ENCODE measurements around the gene SORCS3.

SORCS3 gene

DNA sequence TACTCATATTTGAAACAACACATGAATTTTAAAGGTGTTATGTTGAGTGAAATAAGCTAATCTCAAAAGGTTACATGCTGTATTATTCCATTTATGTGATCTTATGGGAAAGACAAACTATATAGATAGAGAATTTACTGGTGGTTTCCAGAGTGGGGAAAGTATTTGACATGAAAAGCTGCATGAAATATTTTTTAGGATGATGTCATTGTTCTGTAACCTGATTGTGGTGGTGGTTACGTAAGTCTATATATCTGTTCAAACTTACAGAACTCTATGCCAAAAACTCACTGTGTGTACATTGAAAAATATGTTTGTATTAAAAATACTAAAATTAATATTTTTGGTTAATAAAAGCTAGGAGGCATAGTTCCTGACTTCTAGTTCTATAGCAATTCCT is 453.0 kb downstream of the SORCS3 start:
- H3K27ac ChIP-seq (ENCODE audit: low read depth, low read length): no peak overlapping the region
- H3K36me3 ChIP-seq (ENCODE audit: control insufficient read depth in 1 of 2, insufficient read depth in 2 of 2, low read length in 2 of 2): no peaks in the 10 kb centered on the region
- no peak overlapping the region for H3K9ac ChIP-seq (ENCODE audit: low read depth in 1 of 2, low read length in 2 of 2)
- no peaks in the 10 kb centered on the region for H3K4me1 ChIP-seq (ENCODE audit: control insufficient read depth in 1 of 2, insufficient read depth in 2 of 2, low read length in 2 of 2)
- H3K4me3 ChIP-seq (ENCODE audit: low read depth in 1 of 2, low read length in 2 of 2): no peak overlapping the region
- no peaks in the 10 kb centered on the region for H3K9me3 ChIP-seq (ENCODE audit: control insufficient read depth in 1 of 2, low read length in 2 of 2)
- H3K27me3 ChIP-seq (ENCODE audit: control insufficient read depth in 1 of 2, insufficient read depth in 2 of 2, low read length in 2 of 2): no peaks in the 10 kb centered on the region

DNA sequence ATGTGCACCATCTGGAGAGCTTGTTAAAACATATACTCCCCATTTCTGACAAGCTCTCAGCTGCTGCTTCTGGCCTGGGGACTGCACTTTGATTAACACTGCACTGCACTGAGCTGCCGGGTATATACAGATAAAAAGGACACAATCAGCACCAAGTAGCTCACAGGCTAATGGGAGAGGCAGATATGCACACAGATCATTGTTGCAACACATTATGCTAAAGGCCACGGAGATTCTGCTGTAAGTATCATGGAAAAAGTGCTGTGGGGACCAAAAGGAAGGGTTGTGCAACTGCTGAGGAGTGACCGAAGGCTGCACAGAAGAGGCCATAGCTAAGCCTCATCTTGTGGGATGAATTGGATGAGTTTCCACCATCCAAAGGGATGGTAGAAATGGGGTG is 455.2 kb downstream of the SORCS3 start:
- Histone ChIP-seq H3K4me3 (ENCODE audit: low read depth in 1 of 2, low read length in 2 of 2) (no peak overlapping the region), H3K27me3 (ENCODE audit: control insufficient read depth in 1 of 2, insufficient read depth in 2 of 2, low read length in 2 of 2) (no peaks in the 10 kb centered on the region), H3K27ac (ENCODE audit: low read depth, low read length) (no peak overlapping the region), H3K9me3 (ENCODE audit: control insufficient read depth in 1 of 2, low read length in 2 of 2) (no peaks in the 10 kb centered on the region), H3K4me1 (ENCODE audit: control insufficient read depth in 1 of 2, insufficient read depth in 2 of 2, low read length in 2 of 2) (no peaks in the 10 kb centered on the region), H3K36me3 (ENCODE audit: control insufficient read depth in 1 of 2, insufficient read depth in 2 of 2, low read length in 2 of 2) (no peaks in the 10 kb centered on the region), H3K9ac (ENCODE audit: low read depth in 1 of 2, low read length in 2 of 2) (no peak overlapping the region)

DNA sequence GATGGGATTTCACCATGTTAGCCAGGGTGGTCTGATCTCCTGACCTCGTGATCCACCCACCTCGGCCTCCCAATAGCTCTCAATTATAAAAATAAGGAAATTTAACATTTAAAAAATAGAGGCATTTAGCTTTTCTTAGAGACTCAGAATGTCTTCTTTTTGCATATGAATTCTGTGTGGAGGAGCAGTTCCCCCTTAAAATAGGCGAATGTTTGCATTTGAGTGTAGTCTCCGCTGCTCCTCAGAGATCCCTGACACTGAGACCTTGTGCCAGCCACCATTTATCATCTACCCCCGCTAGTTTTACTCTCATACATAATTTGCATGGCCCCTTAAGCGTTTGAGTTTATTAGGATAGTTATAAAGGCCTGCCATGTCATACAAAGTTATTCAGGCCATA is 461.9 kb downstream of the SORCS3 start:
- Histone ChIP-seq H3K4me3 (ENCODE audit: low read depth in 1 of 2, low read length in 2 of 2) (no peak overlapping the region), H3K4me1 (ENCODE audit: control insufficient read depth in 1 of 2, insufficient read depth in 2 of 2, low read length in 2 of 2) (no peaks in the 10 kb centered on the region), H3K36me3 (ENCODE audit: control insufficient read depth in 1 of 2, insufficient read depth in 2 of 2, low read length in 2 of 2) (no peaks in the 10 kb centered on the region), H3K27ac (ENCODE audit: low read depth, low read length) (no peak overlapping the region), H3K9me3 (ENCODE audit: control insufficient read depth in 1 of 2, low read length in 2 of 2) (no peaks in the 10 kb centered on the region), H3K9ac (ENCODE audit: low read depth in 1 of 2, low read length in 2 of 2) (no peak overlapping the region), H3K27me3 (ENCODE audit: control insufficient read depth in 1 of 2, insufficient read depth in 2 of 2, low read length in 2 of 2) (no peaks in the 10 kb centered on the region)

DNA sequence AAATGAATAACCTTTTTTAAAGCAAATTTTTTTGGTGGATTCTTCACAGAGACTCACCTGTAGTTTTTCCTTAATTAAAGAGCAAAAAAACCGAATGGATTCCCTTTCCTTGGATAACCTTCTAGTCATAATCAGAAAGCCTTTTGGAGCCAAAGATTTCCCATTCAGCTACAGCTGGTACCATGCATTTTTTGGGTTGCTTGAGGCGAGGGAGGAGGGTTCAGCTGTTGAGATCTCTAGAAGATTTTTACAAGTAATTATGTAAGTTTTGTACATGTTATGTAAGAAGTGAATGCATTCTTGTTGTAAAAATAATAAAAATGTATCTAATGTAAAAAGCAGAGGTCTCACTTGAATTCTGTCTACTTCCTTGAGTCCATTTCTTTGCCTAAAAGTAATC is 463.2 kb downstream of the SORCS3 start:
- Histone ChIP-seq H3K36me3 (ENCODE audit: control insufficient read depth in 1 of 2, insufficient read depth in 2 of 2, low read length in 2 of 2) (no peaks in the 10 kb centered on the region), H3K4me1 (ENCODE audit: control insufficient read depth in 1 of 2, insufficient read depth in 2 of 2, low read length in 2 of 2) (no peaks in the 10 kb centered on the region), H3K9ac (ENCODE audit: low read depth in 1 of 2, low read length in 2 of 2) (no peak overlapping the region), H3K9me3 (ENCODE audit: control insufficient read depth in 1 of 2, low read length in 2 of 2) (no peaks in the 10 kb centered on the region), H3K4me3 (ENCODE audit: low read depth in 1 of 2, low read length in 2 of 2) (no peak overlapping the region), H3K27me3 (ENCODE audit: control insufficient read depth in 1 of 2, insufficient read depth in 2 of 2, low read length in 2 of 2) (no peaks in the 10 kb centered on the region), H3K27ac (ENCODE audit: low read depth, low read length) (no peak overlapping the region)

DNA sequence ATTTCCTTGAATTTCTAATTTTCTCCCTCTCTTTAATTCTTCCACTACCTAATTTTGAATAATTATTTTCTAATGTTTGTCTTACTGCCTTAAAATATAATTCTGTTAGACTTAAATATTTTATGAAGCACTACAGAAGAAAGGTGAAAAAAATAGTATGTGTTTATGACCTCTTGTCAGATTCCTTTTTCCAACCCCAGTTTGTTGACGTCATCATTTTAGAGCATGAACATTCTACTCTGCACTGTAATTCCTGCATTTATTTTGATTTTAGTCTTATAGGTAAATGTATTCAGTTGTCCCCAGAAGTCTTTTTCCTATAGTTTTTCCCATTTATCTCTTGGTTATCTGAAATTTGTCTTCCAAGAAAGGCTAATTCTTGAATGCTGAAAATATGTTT is 468.1 kb downstream of the SORCS3 start:
- no peaks in the 10 kb centered on the region for H3K27me3 ChIP-seq (ENCODE audit: control insufficient read depth in 1 of 2, insufficient read depth in 2 of 2, low read length in 2 of 2)
- H3K4me3 ChIP-seq (ENCODE audit: low read depth in 1 of 2, low read length in 2 of 2): no peak overlapping the region
- H3K9ac ChIP-seq (ENCODE audit: low read depth in 1 of 2, low read length in 2 of 2): no peak overlapping the region
- no peaks in the 10 kb centered on the region for H3K36me3 ChIP-seq (ENCODE audit: control insufficient read depth in 1 of 2, insufficient read depth in 2 of 2, low read length in 2 of 2)
- H3K27ac ChIP-seq (ENCODE audit: low read depth, low read length): no peak overlapping the region
- no peaks in the 10 kb centered on the region for H3K9me3 ChIP-seq (ENCODE audit: control insufficient read depth in 1 of 2, low read length in 2 of 2)
- no peaks in the 10 kb centered on the region for H3K4me1 ChIP-seq (ENCODE audit: control insufficient read depth in 1 of 2, insufficient read depth in 2 of 2, low read length in 2 of 2)

DNA sequence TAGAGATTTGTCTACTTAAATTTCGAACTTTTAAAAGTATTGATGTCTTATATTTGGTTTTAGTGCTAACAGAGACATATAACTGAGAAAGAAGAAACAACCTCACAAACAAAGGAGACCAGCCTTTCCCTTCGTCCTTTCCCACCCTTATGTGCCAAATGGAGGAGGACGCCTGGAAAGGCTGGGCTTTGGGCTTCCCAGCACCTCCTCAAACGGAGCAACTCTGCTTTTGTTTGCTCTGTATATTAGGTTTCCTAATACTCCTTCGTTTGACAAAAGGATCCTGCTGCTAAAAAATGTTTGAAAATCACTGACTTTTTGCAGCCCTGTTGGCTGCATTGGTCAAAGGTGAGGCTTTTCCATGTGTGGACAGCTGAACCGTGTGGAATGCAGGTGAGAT is 471.8 kb downstream of the SORCS3 start:
- H3K27me3 ChIP-seq (ENCODE audit: control insufficient read depth in 1 of 2, insufficient read depth in 2 of 2, low read length in 2 of 2): no peaks in the 10 kb centered on the region
- H3K9ac ChIP-seq (ENCODE audit: low read depth in 1 of 2, low read length in 2 of 2): no peak overlapping the region
- H3K4me1 ChIP-seq (ENCODE audit: control insufficient read depth in 1 of 2, insufficient read depth in 2 of 2, low read length in 2 of 2): no peaks in the 10 kb centered on the region
- no peak overlapping the region for H3K27ac ChIP-seq (ENCODE audit: low read depth, low read length)
- H3K4me3 ChIP-seq (ENCODE audit: low read depth in 1 of 2, low read length in 2 of 2): no peak overlapping the region
- no peaks in the 10 kb centered on the region for H3K36me3 ChIP-seq (ENCODE audit: control insufficient read depth in 1 of 2, insufficient read depth in 2 of 2, low read length in 2 of 2)
- no peaks in the 10 kb centered on the region for H3K9me3 ChIP-seq (ENCODE audit: control insufficient read depth in 1 of 2, low read length in 2 of 2)

DNA sequence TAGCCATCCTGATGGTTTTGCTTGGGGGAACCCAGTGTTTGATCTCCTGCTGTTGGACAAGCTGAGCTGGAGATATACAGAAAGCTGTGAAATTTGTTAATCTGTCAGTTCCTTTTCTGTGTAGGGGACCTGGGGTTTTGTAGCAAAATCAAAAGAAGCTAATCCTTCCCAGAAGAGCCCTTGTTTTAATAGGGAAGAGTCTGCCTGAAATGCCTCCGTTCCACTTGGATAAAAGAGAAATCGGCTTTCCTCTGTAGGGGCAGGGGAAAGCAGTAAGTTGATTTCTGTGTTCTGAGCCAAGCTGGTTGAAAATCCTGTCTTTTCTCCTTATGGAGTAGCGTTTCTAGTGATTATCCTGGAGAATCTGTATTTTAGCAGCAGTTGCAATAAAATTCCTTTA is 472.6 kb downstream of the SORCS3 start:
- no peak overlapping the region for H3K4me3 ChIP-seq (ENCODE audit: low read depth in 1 of 2, low read length in 2 of 2)
- no peaks in the 10 kb centered on the region for H3K4me1 ChIP-seq (ENCODE audit: control insufficient read depth in 1 of 2, insufficient read depth in 2 of 2, low read length in 2 of 2)
- no peaks in the 10 kb centered on the region for H3K9me3 ChIP-seq (ENCODE audit: control insufficient read depth in 1 of 2, low read length in 2 of 2)

DNA sequence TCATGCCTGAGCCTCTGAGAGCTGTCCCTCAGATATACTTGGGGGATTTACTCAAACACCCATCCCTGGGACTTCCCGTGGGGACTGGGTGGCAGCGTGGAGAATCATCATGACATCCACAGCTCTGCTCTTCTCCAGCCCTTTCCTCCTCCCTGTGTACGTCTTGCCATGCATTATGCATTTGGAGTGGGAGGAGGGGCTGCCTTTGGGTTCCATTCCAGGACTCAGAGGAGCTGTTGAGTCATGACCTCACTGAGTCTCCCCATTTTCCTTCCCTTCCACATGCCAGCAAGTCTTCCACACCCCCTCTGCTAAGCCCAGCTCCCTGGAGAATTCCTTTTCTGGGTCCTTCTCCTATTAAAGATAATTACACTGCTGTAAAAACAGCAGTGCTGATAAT is 480.7 kb downstream of the SORCS3 start:
- H3K9ac ChIP-seq (ENCODE audit: low read depth in 1 of 2, low read length in 2 of 2): no peak overlapping the region
- H3K36me3 ChIP-seq (ENCODE audit: control insufficient read depth in 1 of 2, insufficient read depth in 2 of 2, low read length in 2 of 2): no peaks in the 10 kb centered on the region
- no peak overlapping the region for H3K27ac ChIP-seq (ENCODE audit: low read depth, low read length)
- H3K4me1 ChIP-seq (ENCODE audit: control insufficient read depth in 1 of 2, insufficient read depth in 2 of 2, low read length in 2 of 2): no peaks in the 10 kb centered on the region
- H3K27me3 ChIP-seq (ENCODE audit: control insufficient read depth in 1 of 2, insufficient read depth in 2 of 2, low read length in 2 of 2): no peaks in the 10 kb centered on the region
- no peak overlapping the region for H3K4me3 ChIP-seq (ENCODE audit: low read depth in 1 of 2, low read length in 2 of 2)
- peaks cover 0 to 4% of the 10 kb centered on the region in 2 donors for H3K9me3 ChIP-seq (ENCODE audit: control insufficient read depth in 1 of 2, low read length in 2 of 2)

More for the DNA sequence above, 472.6 kb downstream of the SORCS3 start:
- no peak overlapping the region for H3K9ac ChIP-seq (ENCODE audit: low read depth in 1 of 2, low read length in 2 of 2)
- H3K27me3 ChIP-seq (ENCODE audit: control insufficient read depth in 1 of 2, insufficient read depth in 2 of 2, low read length in 2 of 2): no peaks in the 10 kb centered on the region
- no peak overlapping the region for H3K27ac ChIP-seq (ENCODE audit: low read depth, low read length)
- H3K36me3 ChIP-seq (ENCODE audit: control insufficient read depth in 1 of 2, insufficient read depth in 2 of 2, low read length in 2 of 2): no peaks in the 10 kb centered on the region

DNA sequence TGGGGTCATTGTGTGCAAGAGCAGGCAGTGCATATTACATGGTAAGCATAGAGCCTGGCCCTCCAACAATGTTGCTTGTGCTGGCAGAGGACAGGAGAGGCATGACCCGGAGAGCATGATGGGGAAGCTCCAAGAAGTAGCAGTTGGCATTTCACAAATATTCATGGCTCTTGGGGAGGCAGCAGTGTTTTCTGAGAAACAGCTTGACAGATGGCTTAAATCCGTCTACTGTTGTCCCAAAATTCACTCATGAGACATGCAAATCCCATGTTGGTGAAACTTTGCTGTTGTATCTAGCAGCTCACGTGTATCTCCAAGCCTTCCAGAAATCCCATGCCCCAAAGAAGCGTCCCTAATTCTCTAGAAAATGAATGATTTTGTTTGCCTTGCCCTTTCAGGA is 487.0 kb downstream of the SORCS3 start:
- Histone ChIP-seq H3K27me3 (ENCODE audit: control insufficient read depth in 1 of 2, insufficient read depth in 2 of 2, low read length in 2 of 2) (no peaks in the 10 kb centered on the region), H3K4me3 (ENCODE audit: low read depth in 1 of 2, low read length in 2 of 2) (no peak overlapping the region), H3K9me3 (ENCODE audit: control insufficient read depth in 1 of 2, low read length in 2 of 2) (no peaks in the 10 kb centered on the region)

DNA sequence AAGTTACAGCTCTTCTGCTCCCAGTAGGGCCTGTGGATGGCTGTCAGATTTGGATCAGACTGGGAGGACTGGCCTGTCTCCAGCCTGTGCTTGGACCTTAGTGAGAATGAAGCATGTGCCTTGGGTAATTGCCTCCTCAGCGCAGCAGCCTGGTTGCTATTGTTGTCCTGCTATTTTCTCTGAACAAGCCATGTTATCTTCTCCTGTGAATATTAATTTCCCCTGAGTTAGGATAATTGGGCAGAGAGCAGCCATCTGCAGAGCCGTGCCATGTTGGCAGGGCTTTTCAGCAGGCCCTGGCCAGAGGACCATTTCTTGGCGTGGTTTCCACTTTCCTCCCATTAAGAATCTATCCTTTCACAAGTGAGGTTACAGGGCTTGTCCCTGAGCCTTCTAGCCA is 497.3 kb downstream of the SORCS3 start:
- H3K9me3 ChIP-seq (ENCODE audit: control insufficient read depth in 1 of 2, low read length in 2 of 2): no peaks in the 10 kb centered on the region
- H3K4me1 ChIP-seq (ENCODE audit: control insufficient read depth in 1 of 2, insufficient read depth in 2 of 2, low read length in 2 of 2): no peaks in the 10 kb centered on the region
- H3K27ac ChIP-seq (ENCODE audit: low read depth, low read length): no peak overlapping the region
- H3K9ac ChIP-seq (ENCODE audit: low read depth in 1 of 2, low read length in 2 of 2): no peak overlapping the region
- H3K4me3 ChIP-seq (ENCODE audit: low read depth in 1 of 2, low read length in 2 of 2): no peak overlapping the region
- no peaks in the 10 kb centered on the region for H3K27me3 ChIP-seq (ENCODE audit: control insufficient read depth in 1 of 2, insufficient read depth in 2 of 2, low read length in 2 of 2)
- H3K36me3 ChIP-seq (ENCODE audit: control insufficient read depth in 1 of 2, insufficient read depth in 2 of 2, low read length in 2 of 2): no peaks in the 10 kb centered on the region

More for the DNA sequence above, 487.0 kb downstream of the SORCS3 start:
- no peak overlapping the region for H3K9ac ChIP-seq (ENCODE audit: low read depth in 1 of 2, low read length in 2 of 2)
- no peaks in the 10 kb centered on the region for H3K4me1 ChIP-seq (ENCODE audit: control insufficient read depth in 1 of 2, insufficient read depth in 2 of 2, low read length in 2 of 2)
- no peaks in the 10 kb centered on the region for H3K36me3 ChIP-seq (ENCODE audit: control insufficient read depth in 1 of 2, insufficient read depth in 2 of 2, low read length in 2 of 2)
- H3K27ac ChIP-seq (ENCODE audit: low read depth, low read length): no peak overlapping the region

DNA sequence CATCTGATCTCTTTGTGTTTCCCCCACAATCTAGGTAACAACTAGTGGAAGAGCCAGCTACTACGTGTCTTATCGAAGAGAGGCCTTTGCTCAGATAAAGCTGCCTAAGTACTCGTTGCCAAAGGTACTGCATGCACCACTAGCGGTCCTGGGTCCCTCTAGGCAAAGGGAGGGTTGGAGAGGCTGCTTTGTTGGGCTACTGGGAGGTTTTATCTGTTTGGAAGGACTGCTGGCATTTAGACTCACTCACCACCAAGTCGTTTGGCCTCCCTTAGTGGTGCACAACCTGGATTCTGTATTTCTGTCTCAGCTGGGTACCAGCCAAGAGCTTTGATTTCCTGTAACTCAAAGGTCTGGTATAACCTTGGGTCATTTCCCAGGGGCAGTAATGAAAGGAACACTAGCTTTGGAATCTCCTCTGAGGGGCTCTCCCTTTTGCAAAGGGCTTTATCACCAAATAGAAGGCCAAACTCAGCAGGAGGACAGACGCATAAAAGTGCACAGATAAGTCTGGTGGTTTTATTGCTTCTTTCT is 498.3 kb downstream of the SORCS3 start:
- Histone ChIP-seq H3K9ac (ENCODE audit: low read depth in 1 of 2, low read length in 2 of 2) (no peak overlapping the region), H3K4me3 (ENCODE audit: low read depth in 1 of 2, low read length in 2 of 2) (no peak overlapping the region), H3K4me1 (ENCODE audit: control insufficient read depth in 1 of 2, insufficient read depth in 2 of 2, low read length in 2 of 2) (no peaks in the 10 kb centered on the region)

More for the DNA sequence above, 498.3 kb downstream of the SORCS3 start:
- no peaks in the 10 kb centered on the region for H3K36me3 ChIP-seq (ENCODE audit: control insufficient read depth in 1 of 2, insufficient read depth in 2 of 2, low read length in 2 of 2)
- no peak overlapping the region for H3K27ac ChIP-seq (ENCODE audit: low read depth, low read length)
- no peaks in the 10 kb centered on the region for H3K9me3 ChIP-seq (ENCODE audit: control insufficient read depth in 1 of 2, low read length in 2 of 2)
- H3K27me3 ChIP-seq (ENCODE audit: control insufficient read depth in 1 of 2, insufficient read depth in 2 of 2, low read length in 2 of 2): no peaks in the 10 kb centered on the region

All from duodenal mucosa (tissue), 2 donors.